Fibroblast of pulmonary artery (primary cell): Measurements from ENCODE around the gene REG1B.

Experiments used
- DNase-seq: peaks from one replicate; pipeline ENCODE4 v3.0.0-alpha.2; 2010; ENCODE audit warnings: low read depth
- H3K4me3 ChIP-seq: replicated peaks from 2 replicates; pipeline ENCODE4 v1.5.1; 2011; ENCODE audit warnings: low read depth, mild to moderate bottlenecking, control low read depth, low read length, moderate library complexity
- CTCF ChIP-seq: IDR thresholded peaks from 2 replicates; pipeline ENCODE4 v1.5.1; 2011; ENCODE audit warnings: mild to moderate bottlenecking, control low read depth, low read length, inconsistent platforms; ENCODE audit errors: missing control alignments

REG1B gene

GRCh38 chr2:79087785-79088364, at the start of gene REG1B:
REG1B (minus strand) TSS chr2:79087993; CDS start chr2:79087612, 381 bp downstream.
- TF ChIP-seq CTCF = no peak
- no peak within 1 kb of the TSS for H3K4me3 ChIP-seq
- no peak for DNase-seq

- no peak overlapping the region for H3K4me3 ChIP-seq
- DNase-seq = no peak
- no peak for TF ChIP-seq CTCF
These were observed 43.9 kb upstream of the REG1B start for GRCh38 chr2:79131687-79132086.

GRCh38 chr2:79129804-79130203, 42.0 kb upstream of the REG1B start:
- TF ChIP-seq CTCF = no peak
- H3K4me3 ChIP-seq = no peak overlapping the region
- no peak for DNase-seq

- DNase-seq = no peak
- no peak overlapping the region for H3K4me3 ChIP-seq
- no peak for TF ChIP-seq CTCF
These were observed 41.5 kb upstream of the REG1B start for GRCh38 chr2:79129260-79129659.

GRCh38 chr2:79128406-79128805, 40.6 kb upstream of the REG1B start:
- no peak for DNase-seq
- TF ChIP-seq CTCF = no peak
- H3K4me3 ChIP-seq = no peak overlapping the region

GRCh38 chr2:79125721-79125985, 37.9 kb upstream of the REG1B start:
- no peak overlapping the region for H3K4me3 ChIP-seq
- no peak for TF ChIP-seq CTCF
- DNase-seq = no peak

- no peak overlapping the region for H3K4me3 ChIP-seq
- TF ChIP-seq CTCF = no peak
- DNase-seq = no peak
These were observed 37.3 kb upstream of the REG1B start for GRCh38 chr2:79124907-79125720.
